Esophagus muscularis mucosa (tissue), 4 donors: Measurements from ENCODE around the gene OTP. TPM values are rescaled to one million over a fixed set of nuclear protein-coding genes. Genes with fewer than 3 reads are reported as not detected.
A peak's percentile ranks its signal among the peaks of the same experiment; 100 is the strongest.

Experiments used
- DNase-seq: peaks from one replicate; pipeline ENCODE4 v3.0.0-alpha.2; 2017; ENCODE audit errors: extremely low spot score
- H3K27ac ChIP-seq, 4 donors: fragments of 200-600 bp; sonication (generic); replicated peaks in 1 of 4; 1 replicate in 3 of 4; 2 replicates in 1 of 4; pipeline ENCODE4 v1.5.1; 2016 to 2019; ENCODE audit warnings: mild to moderate bottlenecking in 1 of 4
- H3K27me3 ChIP-seq, 4 donors: fragments of 200-600 bp; sonication (generic); one replicate each; pipeline versions ENCODE4 v1.5.1 to v1.6.0; 2016 to 2019
- H3K36me3 ChIP-seq, 4 donors: fragments of 200-600 bp; sonication (generic); one replicate each; pipeline ENCODE4 v1.5.1; 2016 to 2019
- H3K4me1 ChIP-seq, 4 donors: fragments of 200-600 bp; sonication (generic); one replicate each; pipeline ENCODE4 v1.5.1; 2016 to 2019
- H3K4me3 ChIP-seq, 4 donors: fragments of 200-600 bp; sonication (generic); 1 replicate in 2 of 4; 2 replicates in 2 of 4; pipeline ENCODE4 v1.5.1; 2016 to 2019; ENCODE audit warnings: mild to moderate bottlenecking in 4 of 4, moderate library complexity in 1 of 4
- H3K9me3 ChIP-seq, 4 donors: fragments of 200-600 bp; sonication (generic); 1 replicate in 3 of 4; 2 replicates in 1 of 4; pipeline ENCODE4 v1.5.1; 2016 to 2019
- EP300 ChIP-seq: sonication (generic); formaldehyde crosslinking; IDR thresholded peaks from one replicate; pipeline ENCODE4 v1.6.1; 2017; ENCODE audit warnings: antibody characterized with exemption
- POLR2A ChIP-seq: fragments of 450-650 bp; IDR thresholded peaks from one replicate; pipeline ENCODE4 v1.6.1; 2017; ENCODE audit warnings: antibody characterized with exemption, moderate library complexity, mild to moderate bottlenecking, low read depth
- POLR2AphosphoS5 ChIP-seq, 2 donors: sonication (generic); formaldehyde crosslinking; IDR thresholded peaks; one replicate each; pipeline ENCODE4 v1.6.1; 2017; ENCODE audit warnings: antibody characterized with exemption in 2 of 2
- WGBS: methylation state at CpG from one replicate; pipeline ENCODE4 v1.1.5; 2018; 5-methylcytosine and 5-hydroxymethylcytosine counted together
- intact Hi-C: fragments of 100-400 bp; cut with DNase I; formaldehyde crosslinking; loops from one replicate; pipeline ENCODE4 v1.15.1; 2023
- total RNA-seq, 4 donors: library from RNA; depleted of rRNA; stranded (reverse); fragments of >200 nt; gene quantifications; one replicate each; pipeline versions ENCODE4 v1.1.0 to v1.2.1, GENCODE V29; 2016
- TF ChIP-seq, protein P1 (sequence below), 3 experiments: fragments of 200-600 bp in 2 of 3; fragments of 450-650 bp in 1 of 3; sonication (generic) in 2 of 3; IDR thresholded peaks; one replicate each; pipeline ENCODE4 v1.5.1; 2017 to 2019; ENCODE audit warnings: antibody characterized with exemption in 3 of 3, mild to moderate bottlenecking in 2 of 3, moderate library complexity in 1 of 3

The OTP gene
- total RNA-seq, 4 donors from 2014 or later: not detected

GRCh38 chr5:77663090-77663863 lies 24.8 kb upstream of the OTP start:
- TF ChIP-seq, protein P1, sequence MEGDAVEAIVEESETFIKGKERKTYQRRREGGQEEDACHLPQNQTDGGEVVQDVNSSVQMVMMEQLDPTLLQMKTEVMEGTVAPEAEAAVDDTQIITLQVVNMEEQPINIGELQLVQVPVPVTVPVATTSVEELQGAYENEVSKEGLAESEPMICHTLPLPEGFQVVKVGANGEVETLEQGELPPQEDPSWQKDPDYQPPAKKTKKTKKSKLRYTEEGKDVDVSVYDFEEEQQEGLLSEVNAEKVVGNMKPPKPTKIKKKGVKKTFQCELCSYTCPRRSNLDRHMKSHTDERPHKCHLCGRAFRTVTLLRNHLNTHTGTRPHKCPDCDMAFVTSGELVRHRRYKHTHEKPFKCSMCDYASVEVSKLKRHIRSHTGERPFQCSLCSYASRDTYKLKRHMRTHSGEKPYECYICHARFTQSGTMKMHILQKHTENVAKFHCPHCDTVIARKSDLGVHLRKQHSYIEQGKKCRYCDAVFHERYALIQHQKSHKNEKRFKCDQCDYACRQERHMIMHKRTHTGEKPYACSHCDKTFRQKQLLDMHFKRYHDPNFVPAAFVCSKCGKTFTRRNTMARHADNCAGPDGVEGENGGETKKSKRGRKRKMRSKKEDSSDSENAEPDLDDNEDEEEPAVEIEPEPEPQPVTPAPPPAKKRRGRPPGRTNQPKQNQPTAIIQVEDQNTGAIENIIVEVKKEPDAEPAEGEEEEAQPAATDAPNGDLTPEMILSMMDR (IDR thresholded peaks at IDR 0.05): no peak
- TF ChIP-seq EP300 (no peak), POLR2AphosphoS5 (IDR thresholded peaks at IDR 0.05) (no peak), POLR2A (no peak)
- Histone ChIP-seq H3K4me3 (no peak overlapping the region), H3K27ac (no peak overlapping the region), H3K9me3 (peaks cover 0 to 4% (median 0%) of the 10 kb centered on the region in 4 donors), H3K27me3 (peaks cover 0 to 19% (median 0%) of the 10 kb centered on the region in 4 donors), H3K4me1 (no peaks in the 10 kb centered on the region), H3K36me3 (no peaks in the 10 kb centered on the region)
- DNase-seq: no peak
- WGBS: 73% methylated on average over 7 of the region's 7 CpGs
- intact Hi-C loops: no loop called here

GRCh38 chr5:77662635-77663034 lies 24.1 kb upstream of the OTP start:
- H3K27me3 ChIP-seq: peaks cover 0 to 19% (median 0%) of the 10 kb centered on the region in 4 donors
- H3K9me3 ChIP-seq: peaks cover 0 to 4% (median 0%) of the 10 kb centered on the region in 4 donors
- intact Hi-C loops: no loop called here
- no peak for DNase-seq
- no peaks in the 10 kb centered on the region for H3K4me1 ChIP-seq
- no peak overlapping the region for H3K4me3 ChIP-seq
- H3K36me3 ChIP-seq: no peaks in the 10 kb centered on the region
- H3K27ac ChIP-seq: no peak overlapping the region
- TF ChIP-seq, protein P1 (IDR thresholded peaks at IDR 0.05): no peak
- TF ChIP-seq POLR2A (no peak), EP300 (no peak), POLR2AphosphoS5 (IDR thresholded peaks at IDR 0.05) (no peak)

DNA sequence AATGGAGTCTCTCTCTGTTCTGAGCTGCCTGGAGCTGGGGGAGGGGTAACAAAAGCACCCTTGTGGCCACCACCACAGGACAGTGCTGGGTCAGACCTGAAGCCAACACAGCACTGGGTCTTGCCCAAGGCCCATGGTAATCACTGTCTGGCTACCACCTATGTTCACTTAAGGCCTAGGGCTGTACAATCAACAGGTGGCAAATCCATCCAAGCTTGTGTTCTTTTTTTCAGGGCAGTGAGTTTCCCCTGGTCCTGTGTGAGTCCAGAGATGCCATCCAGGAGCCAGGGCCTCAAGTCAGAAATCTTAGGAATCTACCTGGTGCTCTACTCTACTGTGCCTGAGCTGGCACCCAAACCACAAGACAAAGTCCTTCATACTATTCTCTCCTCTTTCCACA lies 20.1 kb upstream of the OTP start:
- no peak for DNase-seq
- H3K27ac ChIP-seq: no peak overlapping the region
- intact Hi-C loops: no loop called here
- peaks cover 0 to 4% (median 0%) of the 10 kb centered on the region in 4 donors for H3K9me3 ChIP-seq
- no peak overlapping the region for H3K4me3 ChIP-seq
- no peaks in the 10 kb centered on the region for H3K4me1 ChIP-seq
- H3K27me3 ChIP-seq: peaks cover 0 to 8% (median 0%) of the 10 kb centered on the region in 4 donors
- TF ChIP-seq EP300 (no peak), POLR2AphosphoS5 (IDR thresholded peaks at IDR 0.05) (no peak), POLR2A (no peak)
- TF ChIP-seq, protein P1 (IDR thresholded peaks at IDR 0.05): no peak
- H3K36me3 ChIP-seq: no peaks in the 10 kb centered on the region

GRCh38 chr5:77651343-77651742 lies 12.8 kb upstream of the OTP start:
- peaks cover 0 to 32% (median 3%) of the 10 kb centered on the region in 4 donors for H3K27me3 ChIP-seq
- no peaks in the 10 kb centered on the region for H3K4me1 ChIP-seq
- intact Hi-C loops: loop anchor here (5.0 kb wide), 1 partner anchor 191 kb away; no protein-coding TSS in a partner anchor
- H3K4me3 ChIP-seq: no peak overlapping the region
- H3K27ac ChIP-seq: no peak overlapping the region
- TF ChIP-seq, protein P1 (IDR thresholded peaks at IDR 0.05): no peak
- TF ChIP-seq POLR2AphosphoS5 (IDR thresholded peaks at IDR 0.05): no peak
- TF ChIP-seq POLR2A: no peak
- no peak for TF ChIP-seq EP300
- peak; percentile 77 for DNase-seq
- no peaks in the 10 kb centered on the region for H3K9me3 ChIP-seq
- no peaks in the 10 kb centered on the region for H3K36me3 ChIP-seq
- WGBS: 42% methylated on average over 2 of the region's 2 CpGs
